ENCODE measurements around the gene BICD2. TPM values are rescaled to one million over a fixed set of nuclear protein-coding genes. Genes with fewer than 3 reads are reported as not detected.

The BICD2 gene
- total RNA-seq, 2 donors from 2014 or later, result 32.2 to 40.4 TPM

- H3K4me1 ChIP-seq, result peaks cover 0 to 10% of the 10 kb centered on the region in 2 donors
- H3K9me3 ChIP-seq, result no peaks in the 10 kb centered on the region
- peaks cover 33% of the 10 kb centered on the region for H3K36me3 ChIP-seq
- no peaks in the 10 kb centered on the region for H3K27me3 ChIP-seq
- no peak overlapping the region for H3K4me3 ChIP-seq
- DNase-seq (ENCODE audit: low spot score), result peak; percentile 54
- TF ChIP-seq CTCF (IDR thresholded peaks at IDR 0.05), result no peak
- H3K27ac ChIP-seq, result no peak overlapping the region
These were observed 54.7 kb downstream of the BICD2 start for GRCh38 chr9:92709954-92710353.

GRCh38 chr9:92709240-92709639 is 55.4 kb downstream of the BICD2 start:
- H3K27me3 ChIP-seq, result no peaks in the 10 kb centered on the region
- no peaks in the 10 kb centered on the region for H3K9me3 ChIP-seq
- H3K27ac ChIP-seq, result no peak overlapping the region
- TF ChIP-seq CTCF (IDR thresholded peaks at IDR 0.05), result no peak
- peaks cover 0 to 4% of the 10 kb centered on the region in 2 donors for H3K4me1 ChIP-seq
- H3K4me3 ChIP-seq, result no peak overlapping the region
- no peak for DNase-seq (ENCODE audit: low spot score)
- H3K36me3 ChIP-seq, result peaks cover 26% of the 10 kb centered on the region

GRCh38 chr9:92707530-92707929 is 57.1 kb downstream of the BICD2 start:
- Histone ChIP-seq H3K27ac (no peak overlapping the region), H3K9me3 (no peaks in the 10 kb centered on the region), H3K4me1 (peaks cover 0 to 4% of the 10 kb centered on the region in 2 donors), H3K36me3 (peaks cover 9% of the 10 kb centered on the region), H3K27me3 (no peaks in the 10 kb centered on the region), H3K4me3 (no peak overlapping the region)
- no peak for TF ChIP-seq CTCF (IDR thresholded peaks at IDR 0.05)
- DNase-seq (ENCODE audit: low spot score), result no peak

- H3K27me3 ChIP-seq, result no peaks in the 10 kb centered on the region
- no peak overlapping the region for H3K27ac ChIP-seq
- peak; percentile 19 to 58 for TF ChIP-seq CTCF (IDR thresholded peaks at IDR 0.05)
- H3K4me1 ChIP-seq, result no peaks in the 10 kb centered on the region
- peak; percentile 52 for DNase-seq (ENCODE audit: low spot score)
- H3K9me3 ChIP-seq, result no peaks in the 10 kb centered on the region
- no peak overlapping the region for H3K4me3 ChIP-seq
- peaks cover 8% of the 10 kb centered on the region for H3K36me3 ChIP-seq
These were observed 58.3 kb downstream of the BICD2 start for GRCh38 chr9:92706218-92706940.

- Histone ChIP-seq H3K4me3 (no peak overlapping the region), H3K9me3 (no peaks in the 10 kb centered on the region), H3K27ac (no peak overlapping the region), H3K27me3 (no peaks in the 10 kb centered on the region), H3K4me1 (no peaks in the 10 kb centered on the region), H3K36me3 (no peaks in the 10 kb centered on the region)
- no peak for DNase-seq (ENCODE audit: low spot score)
- TF ChIP-seq CTCF (IDR thresholded peaks at IDR 0.05), result no peak
These were observed 60.1 kb downstream of the BICD2 start for GRCh38 chr9:92704528-92704927.

GRCh38 chr9:92696619-92697018 is 68.0 kb downstream of the BICD2 start:
- no peak overlapping the region for H3K4me3 ChIP-seq
- H3K27ac ChIP-seq, result no peak overlapping the region
- DNase-seq (ENCODE audit: low spot score), result no peak
- no peaks in the 10 kb centered on the region for H3K27me3 ChIP-seq
- no peaks in the 10 kb centered on the region for H3K36me3 ChIP-seq
- H3K9me3 ChIP-seq, result peaks cover 0 to 4% of the 10 kb centered on the region in 2 donors
- no peak for TF ChIP-seq CTCF (IDR thresholded peaks at IDR 0.05)
- no peaks in the 10 kb centered on the region for H3K4me1 ChIP-seq

Data from right atrium auricular region (tissue), 2 donors.